NCI-H2081 treated with DMSO at 0.1 percent for 48 hours (cell line): ENCODE measurements around the gene SMIM44.

Source experiments
- DNase-seq: peaks from one replicate; lab custom pipeline; 2025; lab: John Stamatoyannopoulos, UW

Gene SMIM44

GRCh38 chr19:3477506-3477905, 5.7 kb downstream of the SMIM44 start:
- DNase-seq: no peak

- no peak for DNase-seq
These were observed 6.4 kb downstream of the SMIM44 start for GRCh38 chr19:3476830-3477229.

GRCh38 chr19:3475449-3475848, 7.8 kb downstream of the SMIM44 start:
- DNase-seq: no peak

GRCh38 chr19:3474614-3475013, 8.6 kb downstream of the SMIM44 start:
- no peak for DNase-seq

GRCh38 chr19:3474010-3474409, 9.2 kb downstream of the SMIM44 start:
- DNase-seq: no peak

GRCh38 chr19:3471954-3472655, 11.1 kb downstream of the SMIM44 start:
- DNase-seq: no peak

GRCh38 chr19:3470500-3471128, 12.6 kb downstream of the SMIM44 start:
- no peak for DNase-seq

GRCh38 chr19:3469638-3470499, 13.4 kb downstream of the SMIM44 start:
- DNase-seq: no peak

GRCh38 chr19:3468211-3468610, 15.0 kb downstream of the SMIM44 start:
- no peak for DNase-seq

GRCh38 chr19:3467437-3468198, 15.6 kb downstream of the SMIM44 start:
- no peak for DNase-seq

GRCh38 chr19:3466635-3467034, 16.6 kb downstream of the SMIM44 start:
- DNase-seq: no peak

GRCh38 chr19:3465552-3465951, 17.7 kb downstream of the SMIM44 start:
- DNase-seq: no peak

- no peak for DNase-seq
These were observed 18.5 kb downstream of the SMIM44 start for GRCh38 chr19:3464587-3465235.

GRCh38 chr19:3463714-3464586, 19.3 kb downstream of the SMIM44 start:
- DNase-seq: no peak

GRCh38 chr19:3462991-3463713, 20.1 kb downstream of the SMIM44 start:
- DNase-seq: no peak

- no peak for DNase-seq
These were observed 23.2 kb downstream of the SMIM44 start for GRCh38 chr19:3459965-3460582.

- DNase-seq: no peak
These were observed 24.0 kb downstream of the SMIM44 start for GRCh38 chr19:3459089-3459881.

- no peak for DNase-seq
These were observed 24.8 kb downstream of the SMIM44 start for GRCh38 chr19:3458229-3459088.
